Left ventricle myocardium inferior (tissue), 1 donor: ENCODE measurements around the gene SACM1L. TPM values are rescaled to one million over a fixed set of nuclear protein-coding genes. Genes with fewer than 3 reads are reported as not detected.
A peak's percentile ranks its signal among the peaks of the same experiment; 100 is the strongest.

ENCODE experiments used
- DNase-seq: peaks from one replicate; pipeline ENCODE4 v3.0.0-alpha.2; 2020
- H3K27ac ChIP-seq: fragments of 200-600 bp; replicated peaks from 2 replicates; pipeline ENCODE4 v1.8.0; 2021
- H3K27me3 ChIP-seq: fragments of 200-600 bp; 2 replicates; pipeline ENCODE4 v1.8.0; 2021; ENCODE audit warnings: low read depth
- H3K36me3 ChIP-seq: fragments of 200-600 bp; 2 replicates; pipeline ENCODE4 v1.8.0; 2021
- H3K4me1 ChIP-seq: fragments of 200-600 bp; 2 replicates; pipeline ENCODE4 v1.8.0; 2021
- H3K4me3 ChIP-seq: fragments of 200-600 bp; 2 replicates; pipeline ENCODE4 v1.8.0; 2021; ENCODE audit warnings: mild to moderate bottlenecking, moderate library complexity
- H3K9me3 ChIP-seq: fragments of 200-600 bp; replicated peaks from 2 replicates; pipeline ENCODE4 v1.8.0; 2021
- intact Hi-C: fragments of 100-400 bp; cut with micrococcal nuclease; formaldehyde crosslinking; loops from one replicate; pipeline ENCODE4 v1.11.0; 2022
- total RNA-seq: library from RNA; stranded (reverse); fragmentation: NEBNext Ultra II Directional; extraction: Animal tissue kit (Norgen Biotek cat#: 25700); gene quantifications from one replicate; pipeline ENCODE4 v1.2.1, GENCODE V29; 2021
- TF ChIP-seq, protein P1 (sequence below): fragments of 200-600 bp; IDR thresholded peaks from 2 replicates; pipeline ENCODE4 v1.8.0; 2021; ENCODE audit warnings: antibody characterized with exemption, mild to moderate bottlenecking, borderline replicate concordance
- donor health status: DM: no; HTN: yes; CAD: no; lungs with severe emphysema.

The SACM1L gene
- total RNA-seq, 1 donor from 2014 or later: 20.9 TPM

DNA sequence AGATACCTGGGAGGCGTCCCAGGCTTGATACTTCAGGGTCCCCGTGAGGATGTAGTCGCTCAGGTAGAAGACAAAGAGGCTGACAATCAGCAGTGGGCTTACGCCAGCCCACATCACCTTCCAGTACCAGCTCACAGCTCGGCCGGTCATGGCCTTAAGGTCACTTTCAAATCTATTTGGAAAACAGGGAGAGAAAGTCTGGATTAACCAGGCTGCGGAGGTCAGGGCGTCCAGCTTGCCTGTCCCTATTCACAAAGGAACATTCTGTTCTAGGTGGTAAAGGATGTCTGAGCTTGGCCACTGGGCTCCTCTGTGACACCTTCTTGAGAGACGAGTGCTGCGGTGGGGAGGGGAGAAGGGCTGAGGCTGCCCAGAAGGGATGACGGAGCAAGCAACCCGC lies 70.7 kb downstream of the SACM1L start:
- Histone ChIP-seq H3K4me1 (no peaks in the 10 kb centered on the region), H3K4me3 (no peak overlapping the region), H3K9me3 (no peaks in the 10 kb centered on the region), H3K27me3 (peaks cover 29% of the 10 kb centered on the region), H3K36me3 (no peaks in the 10 kb centered on the region), H3K27ac (no peak overlapping the region)
- no peak for DNase-seq
- TF ChIP-seq, protein P1, sequence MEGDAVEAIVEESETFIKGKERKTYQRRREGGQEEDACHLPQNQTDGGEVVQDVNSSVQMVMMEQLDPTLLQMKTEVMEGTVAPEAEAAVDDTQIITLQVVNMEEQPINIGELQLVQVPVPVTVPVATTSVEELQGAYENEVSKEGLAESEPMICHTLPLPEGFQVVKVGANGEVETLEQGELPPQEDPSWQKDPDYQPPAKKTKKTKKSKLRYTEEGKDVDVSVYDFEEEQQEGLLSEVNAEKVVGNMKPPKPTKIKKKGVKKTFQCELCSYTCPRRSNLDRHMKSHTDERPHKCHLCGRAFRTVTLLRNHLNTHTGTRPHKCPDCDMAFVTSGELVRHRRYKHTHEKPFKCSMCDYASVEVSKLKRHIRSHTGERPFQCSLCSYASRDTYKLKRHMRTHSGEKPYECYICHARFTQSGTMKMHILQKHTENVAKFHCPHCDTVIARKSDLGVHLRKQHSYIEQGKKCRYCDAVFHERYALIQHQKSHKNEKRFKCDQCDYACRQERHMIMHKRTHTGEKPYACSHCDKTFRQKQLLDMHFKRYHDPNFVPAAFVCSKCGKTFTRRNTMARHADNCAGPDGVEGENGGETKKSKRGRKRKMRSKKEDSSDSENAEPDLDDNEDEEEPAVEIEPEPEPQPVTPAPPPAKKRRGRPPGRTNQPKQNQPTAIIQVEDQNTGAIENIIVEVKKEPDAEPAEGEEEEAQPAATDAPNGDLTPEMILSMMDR: no peak
- intact Hi-C loops: loop anchor here (10.0 kb wide), 2 partner anchors 145 to 315 kb away; no protein-coding TSS in a partner anchor

DNA sequence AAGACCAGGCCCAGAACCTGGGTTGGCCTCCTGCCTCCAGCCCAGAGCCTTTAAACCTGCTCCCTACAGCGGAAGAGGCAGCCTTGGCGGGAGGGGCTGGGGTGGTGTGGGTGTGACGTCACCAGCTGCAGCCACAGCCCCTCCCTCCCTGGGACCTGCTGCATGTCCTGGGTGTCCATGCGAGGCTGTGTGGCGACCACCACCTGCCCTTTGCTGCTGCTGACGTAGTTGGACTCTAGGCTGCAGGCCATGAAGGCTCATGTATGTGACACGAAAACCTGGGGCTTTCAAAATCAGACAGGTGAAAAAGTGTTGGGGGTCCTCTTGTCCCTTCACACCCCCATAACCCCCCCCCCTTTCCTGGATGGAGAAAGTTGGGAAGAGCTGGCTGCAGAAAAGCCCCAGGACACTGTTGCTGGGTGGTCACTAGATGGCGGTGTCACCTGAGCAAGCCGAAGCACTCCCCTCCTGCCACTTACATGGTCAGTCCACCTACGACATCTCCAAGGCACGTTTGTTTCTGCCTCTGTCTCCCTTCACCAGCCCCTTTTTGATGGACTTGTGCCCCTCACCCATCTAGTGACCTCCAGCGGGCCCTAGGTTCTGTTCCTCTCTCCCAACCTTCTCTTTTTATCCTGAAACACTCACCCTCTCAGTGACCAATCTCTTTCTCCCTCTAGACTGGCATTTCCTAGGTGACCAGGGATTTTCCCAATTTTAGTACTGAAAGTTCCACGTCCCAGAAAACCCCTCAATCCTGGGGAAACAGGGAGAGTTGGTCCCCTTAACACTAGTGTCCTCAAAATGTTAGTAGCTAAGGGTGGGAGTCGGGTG lies 71.9 kb downstream of the SACM1L start:
- no peak for DNase-seq
- peaks cover 29% of the 10 kb centered on the region for H3K27me3 ChIP-seq
- H3K36me3 ChIP-seq: no peaks in the 10 kb centered on the region
- H3K4me1 ChIP-seq: no peaks in the 10 kb centered on the region
- no peak overlapping the region for H3K4me3 ChIP-seq
- H3K27ac ChIP-seq: no peak overlapping the region
- H3K9me3 ChIP-seq: no peaks in the 10 kb centered on the region
- TF ChIP-seq, protein P1: peak; percentile 73
- intact Hi-C loops: loop anchor here (10.0 kb wide), 1 partner anchor 144 kb away; no protein-coding TSS in a partner anchor

DNA sequence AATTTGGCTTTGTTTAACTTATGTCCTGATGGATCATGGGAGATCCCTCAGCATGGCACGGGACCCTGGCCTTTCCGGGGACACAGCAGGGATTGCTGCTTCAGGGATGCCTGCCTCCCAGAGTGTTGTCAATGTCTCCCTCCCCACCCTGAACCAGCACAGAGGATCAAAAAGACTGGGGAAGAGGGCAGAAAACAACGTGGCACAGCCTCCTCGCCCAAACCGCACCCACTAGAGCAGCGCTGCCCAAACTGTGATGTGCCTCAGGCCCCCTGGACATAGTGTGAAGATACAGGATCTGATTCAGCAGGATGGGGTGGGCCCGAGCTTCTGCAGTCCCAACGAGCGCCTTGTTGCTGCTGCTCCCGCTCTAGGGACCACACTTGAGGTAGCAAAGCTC lies 72.6 kb downstream of the SACM1L start:
- H3K27ac ChIP-seq: no peak overlapping the region
- no peaks in the 10 kb centered on the region for H3K36me3 ChIP-seq
- intact Hi-C loops: loop anchor here (10.0 kb wide), 1 partner anchor 143 kb away; no protein-coding TSS in a partner anchor
- H3K4me3 ChIP-seq: no peak overlapping the region
- DNase-seq: no peak
- no peaks in the 10 kb centered on the region for H3K4me1 ChIP-seq
- peaks cover 29% of the 10 kb centered on the region for H3K27me3 ChIP-seq
- TF ChIP-seq, protein P1: no peak
- H3K9me3 ChIP-seq: peaks cover 3% of the 10 kb centered on the region

DNA sequence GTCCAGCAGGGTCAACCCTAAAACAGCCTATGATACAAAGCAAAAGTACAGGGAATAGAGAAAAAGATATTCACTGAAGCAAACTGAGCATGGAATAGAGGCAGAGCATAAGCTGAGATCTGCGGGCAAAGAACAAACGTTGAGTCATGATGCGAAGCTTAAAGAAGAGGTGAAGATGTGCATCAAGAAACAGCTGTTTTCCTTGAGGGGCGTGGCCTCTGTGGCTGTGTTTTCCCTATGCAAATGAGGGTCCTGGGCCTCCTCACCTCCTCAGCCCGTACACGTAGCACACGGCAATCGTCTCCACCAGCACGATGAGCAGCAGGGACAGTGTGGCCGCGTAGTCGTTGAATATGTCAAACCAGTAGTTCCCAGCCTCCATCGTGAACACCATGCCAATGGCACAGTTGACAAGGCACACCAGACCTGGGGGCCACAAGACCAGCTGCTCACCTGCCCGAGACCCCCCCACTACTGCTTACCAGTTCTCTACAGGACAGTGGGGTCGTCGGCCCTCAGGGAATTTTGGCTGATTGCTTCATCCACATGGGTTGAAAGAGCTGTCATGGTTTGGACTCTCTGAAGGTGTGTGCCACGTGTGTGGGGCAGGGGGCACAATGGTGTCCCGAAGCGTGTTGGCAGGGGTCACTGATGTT lies 73.6 kb downstream of the SACM1L start:
- no peak overlapping the region for H3K4me3 ChIP-seq
- intact Hi-C loops: loop anchor here (10.0 kb wide), 1 partner anchor 142 kb away; no protein-coding TSS in a partner anchor
- no peaks in the 10 kb centered on the region for H3K4me1 ChIP-seq
- no peak overlapping the region for H3K27ac ChIP-seq
- peaks cover 29% of the 10 kb centered on the region for H3K27me3 ChIP-seq
- TF ChIP-seq, protein P1: no peak
- H3K9me3 ChIP-seq: peaks cover 11% of the 10 kb centered on the region
- no peak for DNase-seq
- no peaks in the 10 kb centered on the region for H3K36me3 ChIP-seq

DNA sequence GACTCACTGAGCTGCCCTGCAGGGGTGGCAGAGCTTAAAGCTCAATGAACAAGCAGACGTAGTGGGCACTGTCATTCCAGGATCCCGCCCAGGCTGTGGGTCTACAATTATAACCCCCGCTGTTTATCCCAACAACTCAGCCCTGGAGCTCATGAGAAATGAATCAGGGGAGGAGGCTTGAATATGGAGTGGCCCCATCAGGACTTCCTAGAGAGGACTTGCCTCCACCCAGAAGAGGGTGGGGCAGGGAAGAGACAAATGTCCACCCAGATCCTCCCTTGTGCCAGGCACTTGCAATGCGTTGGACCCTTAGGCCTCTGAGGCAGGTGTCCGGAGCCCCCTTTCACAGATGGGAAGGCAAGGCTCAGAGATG lies 74.1 kb downstream of the SACM1L start:
- peaks cover 11% of the 10 kb centered on the region for H3K9me3 ChIP-seq

More for the DNA sequence above, 74.1 kb downstream of the SACM1L start:
- TF ChIP-seq, protein P1: no peak
- DNase-seq: no peak
- H3K4me1 ChIP-seq: no peaks in the 10 kb centered on the region
- intact Hi-C loops: loop anchor here (10.0 kb wide), 1 partner anchor 142 kb away; no protein-coding TSS in a partner anchor
- H3K27me3 ChIP-seq: peaks cover 29% of the 10 kb centered on the region
- H3K36me3 ChIP-seq: no peaks in the 10 kb centered on the region
- no peak overlapping the region for H3K27ac ChIP-seq
- no peak overlapping the region for H3K4me3 ChIP-seq
